Renal cortical epithelial cell (primary cell): ENCODE measurements around the gene TGFBR2. TPM values are rescaled to one million over a fixed set of nuclear protein-coding genes. Genes with fewer than 3 reads are reported as not detected.
"Not testable (repeated sequence)": the region's sequence is repeated elsewhere in the genome, so short reads cannot be mapped to it uniquely, and the experiment has no call there.

Experiments
- DNase-seq: peaks from one replicate; pipeline ENCODE4 v3.0.0-alpha.2; 2011; ENCODE audit warnings: low read depth
- total RNA-seq: library from RNA; depleted of rRNA; stranded (reverse); fragments of >200 nt; gene quantifications from 2 replicates; pipeline ENCODE4 v1.2.3, GENCODE V29; 2014

Gene TGFBR2
- total RNA-seq, 1 donor from 2014 or later, result 258 TPM

GRCh38 chr3:30619318-30619717 lies 12.9 kb downstream of the TGFBR2 start:
- no peak for DNase-seq

GRCh38 chr3:30620402-30621360 lies 14.3 kb downstream of the TGFBR2 start:
- DNase-seq, result no peak

GRCh38 chr3:30621576-30621975 lies 15.2 kb downstream of the TGFBR2 start:
- DNase-seq, result no peak

GRCh38 chr3:30622047-30622545 lies 15.7 kb downstream of the TGFBR2 start:
- DNase-seq, result no peak

- DNase-seq, result no peak
These were observed 16.4 kb downstream of the TGFBR2 start for GRCh38 chr3:30622790-30623189.

- DNase-seq, result no peak
These were observed 16.9 kb downstream of the TGFBR2 start for GRCh38 chr3:30623351-30623750.

- DNase-seq, result not testable (repeated sequence)
These were observed 18.1 kb downstream of the TGFBR2 start for GRCh38 chr3:30624480-30624879.

- peak; percentile 99 for DNase-seq
These were observed 19.4 kb downstream of the TGFBR2 start for GRCh38 chr3:30625541-30626438.

GRCh38 chr3:30626443-30627180 lies 20.2 kb downstream of the TGFBR2 start:
- peak; percentile 72 for DNase-seq

GRCh38 chr3:30628205-30628900 lies 22.0 kb downstream of the TGFBR2 start:
- peak; percentile 50 for DNase-seq

GRCh38 chr3:30628901-30629590 lies 22.6 kb downstream of the TGFBR2 start:
- no peak for DNase-seq

- DNase-seq, result no peak
These were observed 23.3 kb downstream of the TGFBR2 start for GRCh38 chr3:30629746-30630145.

GRCh38 chr3:30630238-30631030 lies 24.0 kb downstream of the TGFBR2 start:
- no peak for DNase-seq

GRCh38 chr3:30631243-30631904 lies 25.0 kb downstream of the TGFBR2 start:
- peak; percentile 54 for DNase-seq

- DNase-seq, result no peak
These were observed 25.7 kb downstream of the TGFBR2 start for GRCh38 chr3:30632065-30632464.

GRCh38 chr3:30632521-30632920 lies 26.1 kb downstream of the TGFBR2 start:
- no peak for DNase-seq

GRCh38 chr3:30633718-30634117 lies 27.3 kb downstream of the TGFBR2 start:
- no peak for DNase-seq

- DNase-seq, result no peak
These were observed 28.6 kb downstream of the TGFBR2 start for GRCh38 chr3:30634761-30635735.
